Bronchial epithelial cell (primary cell): ENCODE results near the gene GCGR. TPM values are rescaled to one million over a fixed set of nuclear protein-coding genes. Genes with fewer than 3 reads are reported as not detected.

Experiments
- DNase-seq: peaks from one replicate; pipeline ENCODE4 v3.0.0-alpha.2; 2010; ENCODE audit warnings: low read depth
- FAIRE-seq: peaks from 2 replicates; lab custom pipeline; 2011; peaks lifted over from hg19 to GRCh38; lab: Jason Lieb, UNC
- H3K27me3 ChIP-seq: 2 replicates; pipeline ENCODE4 v1.5.1; 2011; ENCODE audit warnings: low read length; ENCODE audit not compliant: control insufficient read depth, insufficient read depth
- H3K36me3 ChIP-seq: 2 replicates; pipeline ENCODE4 v1.5.1; 2011; ENCODE audit warnings: low read length; ENCODE audit not compliant: control insufficient read depth, insufficient read depth
- H3K4me3 ChIP-seq: 2 replicates; pipeline ENCODE4 v1.5.1; 2011; ENCODE audit warnings: mild to moderate bottlenecking, low read depth, low read length, control low read depth
- CTCF ChIP-seq: IDR thresholded peaks from 2 replicates; pipeline ENCODE4 v1.5.1; 2011; ENCODE audit warnings: mild to moderate bottlenecking, moderate library complexity, low read length, control low read depth, inconsistent platforms; ENCODE audit not compliant: insufficient read depth, severe bottlenecking
- total RNA-seq: library from RNA; depleted of rRNA; stranded (reverse); fragments of >200 nt; gene quantifications from 2 replicates; pipeline ENCODE4 v1.2.1, GENCODE V29; 2014

The GCGR gene
- total RNA-seq, 1 donor from 2014 or later, result not detected

- no peak overlapping the region for H3K4me3 ChIP-seq
- TF ChIP-seq CTCF, result no peak
- DNase-seq, result no peak
- no peaks in the 10 kb centered on the region for H3K36me3 ChIP-seq
- no peaks in the 10 kb centered on the region for H3K27me3 ChIP-seq
- FAIRE-seq, result no peak
These were observed 10.1 kb downstream of the GCGR start for GRCh38 chr17:81813861-81814683.

- TF ChIP-seq CTCF, result no peak
- H3K36me3 ChIP-seq, result no peaks in the 10 kb centered on the region
- FAIRE-seq (no peak), DNase-seq (no peak)
- no peaks in the 10 kb centered on the region for H3K27me3 ChIP-seq
- H3K4me3 ChIP-seq, result no peak overlapping the region
These were observed 11.0 kb downstream of the GCGR start for GRCh38 chr17:81814748-81815645.

GRCh38 chr17:81815646-81815986, 11.7 kb downstream of the GCGR start:
- H3K36me3 ChIP-seq, result no peaks in the 10 kb centered on the region
- no peak overlapping the region for H3K4me3 ChIP-seq
- no peak for TF ChIP-seq CTCF
- DNase-seq (no peak), FAIRE-seq (no peak)
- no peaks in the 10 kb centered on the region for H3K27me3 ChIP-seq

- FAIRE-seq (no peak), DNase-seq (no peak)
- Histone ChIP-seq H3K36me3 (no peaks in the 10 kb centered on the region), H3K4me3 (no peak overlapping the region), H3K27me3 (no peaks in the 10 kb centered on the region)
- TF ChIP-seq CTCF, result no peak
These were observed 13.8 kb downstream of the GCGR start for GRCh38 chr17:81817758-81818147.

- no peak for TF ChIP-seq CTCF
- H3K27me3 ChIP-seq, result no peaks in the 10 kb centered on the region
- H3K4me3 ChIP-seq, result no peak overlapping the region
- no peak for FAIRE-seq
- no peaks in the 10 kb centered on the region for H3K36me3 ChIP-seq
- no peak for DNase-seq
These were observed 15.8 kb downstream of the GCGR start for GRCh38 chr17:81819708-81820107.
